Osteoblast (primary cell): ENCODE data around the gene DMPK. TPM values are rescaled to one million over a fixed set of nuclear protein-coding genes. Genes with fewer than 3 reads are reported as not detected.

Experiments
- DNase-seq: peaks from one replicate; pipeline ENCODE4 v3.0.0; 2011; ENCODE audit warnings: low spot score, mixed read lengths; ENCODE audit not compliant: insufficient read length; ENCODE audit errors: missing footprints
- H2AFZ ChIP-seq: 2 replicates; pipeline ENCODE4 v1.6.0; 2011; ENCODE audit warnings: mild to moderate bottlenecking, low read length
- H3K27ac ChIP-seq: 2 replicates; pipeline ENCODE4 v1.5.1; 2011; ENCODE audit warnings: mild to moderate bottlenecking, low read depth, low read length, moderate library complexity
- H3K27me3 ChIP-seq: 2 replicates; pipeline ENCODE4 v1.6.0; 2012; ENCODE audit warnings: mild to moderate bottlenecking, control low read depth, inconsistent platforms, low read length, moderate library complexity; ENCODE audit not compliant: insufficient read depth
- H3K36me3 ChIP-seq: 2 replicates; pipeline ENCODE4 v1.5.1; 2011; ENCODE audit warnings: mild to moderate bottlenecking, low read length, control low read depth, moderate library complexity; ENCODE audit not compliant: insufficient read depth
- H3K4me1 ChIP-seq: 2 replicates; pipeline ENCODE4 v1.5.1; 2011; ENCODE audit warnings: mild to moderate bottlenecking, low read length, control low read depth, moderate library complexity; ENCODE audit not compliant: insufficient read depth
- H3K4me2 ChIP-seq: 2 replicates; pipeline ENCODE4 v1.6.0; 2011; ENCODE audit warnings: mild to moderate bottlenecking, low read length; ENCODE audit not compliant: insufficient read depth
- H3K4me3 ChIP-seq: fragments of 200-600 bp; sonication (generic); 3 replicates; pipeline ENCODE4 v1.5.1; 2012; ENCODE audit warnings: mild to moderate bottlenecking, low read length, inconsistent platforms; ENCODE audit not compliant: insufficient read depth
- H3K79me2 ChIP-seq: 2 replicates; pipeline ENCODE4 v1.6.0; 2012; ENCODE audit warnings: mild to moderate bottlenecking, low read length, control low read depth, inconsistent platforms; ENCODE audit not compliant: insufficient read depth
- H3K9me3 ChIP-seq: 2 replicates; pipeline ENCODE4 v1.5.1; 2011; ENCODE audit warnings: low read depth, low read length, control low read depth
- H4K20me1 ChIP-seq: 2 replicates; pipeline ENCODE4 v1.6.0; 2012; ENCODE audit warnings: mild to moderate bottlenecking, low read length, control low read depth; ENCODE audit not compliant: insufficient read depth
- CTCF ChIP-seq: IDR thresholded peaks from 2 replicates; pipeline ENCODE4 v1.5.1; 2011; ENCODE audit warnings: mild to moderate bottlenecking, low read depth, low read length, moderate library complexity; ENCODE audit errors: extremely low read depth
- total RNA-seq: library from RNA; depleted of rRNA; stranded (reverse); fragments of >200 nt; gene quantifications from 2 replicates; pipeline ENCODE4 v1.2.3, GENCODE V29; 2012

Gene DMPK
- total RNA-seq, 1 donor = 30.4 TPM

- Histone ChIP-seq H3K27me3 (no peaks in the 10 kb centered on the region), H3K4me3 (no peak overlapping the region), H2AFZ (no peak overlapping the region), H3K4me2 (no peak overlapping the region), H4K20me1 (peaks cover 23% of the 10 kb centered on the region), H3K4me1 (peaks cover 30% of the 10 kb centered on the region), H3K36me3 (peaks cover 50% of the 10 kb centered on the region), H3K9me3 (no peaks in the 10 kb centered on the region), H3K27ac (no peak overlapping the region), H3K79me2 (peaks cover 63% of the 10 kb centered on the region)
- TF ChIP-seq CTCF = no peak
- DNase-seq = peak; percentile 62
Measured at GRCh38 chr19:45785781-45786532, 3.7 kb upstream of the DMPK start.

- peaks cover 32% of the 10 kb centered on the region for H3K4me1 ChIP-seq
- TF ChIP-seq CTCF = no peak
- H3K4me2 ChIP-seq = no peak overlapping the region
- H3K79me2 ChIP-seq = peaks cover 67% of the 10 kb centered on the region
- H4K20me1 ChIP-seq = peaks cover 28% of the 10 kb centered on the region
- H3K27me3 ChIP-seq = no peaks in the 10 kb centered on the region
- no peak overlapping the region for H3K4me3 ChIP-seq
- H3K36me3 ChIP-seq = peaks cover 44% of the 10 kb centered on the region
- peak; percentile 54 for DNase-seq
- no peak overlapping the region for H2AFZ ChIP-seq
- H3K9me3 ChIP-seq = no peaks in the 10 kb centered on the region
- peak overlapping the region; percentile 51 for H3K27ac ChIP-seq
Measured at GRCh38 chr19:45785097-45785496, 2.8 kb upstream of the DMPK start.

DNA sequence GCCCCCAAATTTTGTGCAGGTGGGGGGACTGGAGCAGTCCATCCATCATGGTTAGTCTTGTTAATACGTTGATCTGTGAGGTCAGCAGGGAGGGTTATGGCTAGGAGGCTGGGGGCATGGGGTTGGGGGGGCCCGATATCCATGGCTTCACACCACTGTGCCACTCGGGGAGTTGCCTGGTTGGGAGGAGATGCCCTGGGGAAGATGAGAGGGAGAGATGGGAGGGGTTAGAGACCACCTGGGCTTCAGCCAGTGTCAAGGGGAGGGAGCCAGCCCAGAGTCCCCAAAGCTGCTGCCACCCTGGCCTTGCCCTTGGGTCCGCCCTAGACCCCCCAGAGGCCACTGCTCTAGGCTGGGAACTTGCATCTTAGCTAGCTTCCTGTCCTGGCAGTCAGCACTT lies 1.8 kb upstream of the DMPK start:
- H3K4me1 ChIP-seq = peaks cover 32% of the 10 kb centered on the region
- H3K4me3 ChIP-seq = no peak overlapping the region
- no peak overlapping the region for H3K4me2 ChIP-seq
- DNase-seq = peak; percentile 87
- peaks cover 38% of the 10 kb centered on the region for H3K36me3 ChIP-seq
- peaks cover 32% of the 10 kb centered on the region for H4K20me1 ChIP-seq
- no peaks in the 10 kb centered on the region for H3K27me3 ChIP-seq
- H2AFZ ChIP-seq = no peak overlapping the region
- TF ChIP-seq CTCF = no peak
- peaks cover 66% of the 10 kb centered on the region for H3K79me2 ChIP-seq
- H3K27ac ChIP-seq = peak overlapping the region; percentile 91
- H3K9me3 ChIP-seq = no peaks in the 10 kb centered on the region
